22Rv1 (cell line): ENCODE measurements around the gene ZNF692.
"Not testable (repeated sequence)": the region's sequence is repeated elsewhere in the genome, so short reads cannot be mapped to it uniquely, and the experiment has no call there.

Source experiments
- H3K27ac ChIP-seq: fragments of 450-650 bp; 2 replicates; pipeline ENCODE4 v1.5.1; 2017
- ZFX ChIP-seq: fragments of 450-650 bp; IDR thresholded peaks from 2 replicates; pipeline ENCODE4 v1.6.1; 2017; ENCODE audit warnings: antibody characterized with exemption, borderline replicate concordance
- TF ChIP-seq, protein P1 (sequence below): fragments of 450-650 bp; IDR thresholded peaks from 2 replicates; pipeline ENCODE4 v1.5.1; 2017; ENCODE audit warnings: mild to moderate bottlenecking

The ZNF692 gene

DNA sequence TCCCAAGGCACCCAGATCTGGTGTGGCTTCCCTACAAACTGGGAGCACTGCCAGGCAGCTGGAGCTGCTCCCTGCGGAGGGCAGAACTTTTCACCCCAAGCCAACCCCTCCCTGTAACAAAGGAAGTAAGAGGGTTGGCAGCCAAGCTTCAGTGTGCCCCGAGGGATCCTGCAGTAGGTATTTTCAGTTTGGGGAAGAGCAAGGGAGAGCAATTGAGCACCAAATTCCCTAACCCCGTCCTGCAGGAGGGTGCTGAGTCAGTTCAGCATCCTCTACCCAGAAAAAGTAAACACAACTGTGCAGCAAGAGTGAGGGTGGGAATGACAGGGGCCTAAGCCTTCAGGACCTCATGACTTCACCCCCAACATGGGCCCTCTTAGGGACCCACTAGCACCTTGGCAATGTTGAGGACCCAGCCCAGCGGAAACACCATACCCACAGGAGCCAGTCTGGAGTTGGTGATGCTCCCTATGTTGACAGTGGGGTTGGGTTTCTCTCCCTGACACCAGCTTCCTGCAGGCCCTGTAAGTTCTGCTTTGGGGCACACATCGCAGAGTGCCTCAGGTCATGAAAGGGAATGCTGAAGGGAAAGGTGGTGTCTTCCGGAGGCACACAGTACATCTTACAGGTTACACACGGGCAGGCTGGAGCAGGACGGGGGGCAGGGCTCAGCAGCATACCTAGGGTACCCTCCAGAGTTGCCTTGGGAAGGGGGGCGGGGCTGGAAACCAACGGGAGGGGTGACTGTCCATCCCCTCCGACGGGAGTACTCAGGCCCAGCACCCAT lies 48.0 kb downstream of the ZNF692 start:
- TF ChIP-seq, protein P1, sequence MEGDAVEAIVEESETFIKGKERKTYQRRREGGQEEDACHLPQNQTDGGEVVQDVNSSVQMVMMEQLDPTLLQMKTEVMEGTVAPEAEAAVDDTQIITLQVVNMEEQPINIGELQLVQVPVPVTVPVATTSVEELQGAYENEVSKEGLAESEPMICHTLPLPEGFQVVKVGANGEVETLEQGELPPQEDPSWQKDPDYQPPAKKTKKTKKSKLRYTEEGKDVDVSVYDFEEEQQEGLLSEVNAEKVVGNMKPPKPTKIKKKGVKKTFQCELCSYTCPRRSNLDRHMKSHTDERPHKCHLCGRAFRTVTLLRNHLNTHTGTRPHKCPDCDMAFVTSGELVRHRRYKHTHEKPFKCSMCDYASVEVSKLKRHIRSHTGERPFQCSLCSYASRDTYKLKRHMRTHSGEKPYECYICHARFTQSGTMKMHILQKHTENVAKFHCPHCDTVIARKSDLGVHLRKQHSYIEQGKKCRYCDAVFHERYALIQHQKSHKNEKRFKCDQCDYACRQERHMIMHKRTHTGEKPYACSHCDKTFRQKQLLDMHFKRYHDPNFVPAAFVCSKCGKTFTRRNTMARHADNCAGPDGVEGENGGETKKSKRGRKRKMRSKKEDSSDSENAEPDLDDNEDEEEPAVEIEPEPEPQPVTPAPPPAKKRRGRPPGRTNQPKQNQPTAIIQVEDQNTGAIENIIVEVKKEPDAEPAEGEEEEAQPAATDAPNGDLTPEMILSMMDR: no peak
- TF ChIP-seq ZFX: no peak
- no peak overlapping the region for H3K27ac ChIP-seq

DNA sequence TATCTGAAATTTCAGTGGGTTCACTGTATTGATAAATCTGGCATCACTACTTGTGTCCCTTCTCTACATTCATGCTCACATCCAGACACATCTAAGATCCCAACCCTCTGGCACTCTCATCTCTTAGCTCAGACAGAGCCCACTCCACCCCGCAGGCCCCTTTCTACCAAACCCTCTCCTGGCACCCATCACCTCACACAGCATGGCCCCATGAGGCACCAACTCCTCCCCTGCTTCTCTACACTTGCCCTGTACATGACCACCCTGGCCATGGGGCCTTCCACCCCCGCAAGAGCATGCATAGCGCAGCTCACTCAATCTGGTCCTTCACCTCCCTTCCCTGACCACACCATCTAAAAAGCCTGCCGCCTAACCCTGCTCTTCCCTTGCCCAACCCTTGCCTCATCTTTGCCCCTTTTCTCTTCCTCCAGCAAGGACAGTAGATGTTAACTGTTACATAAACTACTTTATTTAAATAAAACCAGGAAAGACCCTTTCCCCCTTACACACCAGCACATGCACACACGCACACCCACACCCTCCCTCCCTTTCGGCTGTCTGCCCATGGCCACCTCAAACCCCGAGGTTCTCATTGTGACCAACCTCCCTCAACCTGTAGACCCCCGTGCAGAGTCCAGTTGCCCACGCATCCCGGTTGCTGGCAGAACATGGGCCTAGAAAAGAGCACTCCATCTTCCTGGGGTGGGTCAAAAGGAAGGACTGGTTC lies 48.7 kb downstream of the ZNF692 start:
- TF ChIP-seq ZFX: no peak
- TF ChIP-seq, protein P1: no peak
- no peak overlapping the region for H3K27ac ChIP-seq

DNA sequence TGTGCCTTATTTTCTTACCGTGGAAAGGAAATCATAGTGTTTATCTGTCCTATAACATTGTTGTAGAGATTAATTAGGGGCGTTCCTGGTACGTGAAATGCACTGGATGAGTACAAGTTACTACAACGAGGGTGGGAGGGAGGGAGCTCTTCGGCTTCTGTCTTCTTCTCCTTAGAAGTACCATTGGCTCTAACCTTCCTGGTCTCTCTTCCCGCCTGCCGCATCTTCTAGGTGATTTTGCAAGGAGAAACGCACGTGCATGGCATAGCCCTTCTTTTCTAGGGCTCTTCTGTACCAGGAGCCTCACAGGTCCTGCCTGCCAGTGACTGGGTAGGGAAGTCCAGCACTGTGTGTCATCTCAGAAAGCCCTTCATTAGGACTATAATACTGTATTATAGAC lies 50.0 kb downstream of the ZNF692 start:
- TF ChIP-seq, protein P1: no peak
- H3K27ac ChIP-seq: no peak overlapping the region

DNA sequence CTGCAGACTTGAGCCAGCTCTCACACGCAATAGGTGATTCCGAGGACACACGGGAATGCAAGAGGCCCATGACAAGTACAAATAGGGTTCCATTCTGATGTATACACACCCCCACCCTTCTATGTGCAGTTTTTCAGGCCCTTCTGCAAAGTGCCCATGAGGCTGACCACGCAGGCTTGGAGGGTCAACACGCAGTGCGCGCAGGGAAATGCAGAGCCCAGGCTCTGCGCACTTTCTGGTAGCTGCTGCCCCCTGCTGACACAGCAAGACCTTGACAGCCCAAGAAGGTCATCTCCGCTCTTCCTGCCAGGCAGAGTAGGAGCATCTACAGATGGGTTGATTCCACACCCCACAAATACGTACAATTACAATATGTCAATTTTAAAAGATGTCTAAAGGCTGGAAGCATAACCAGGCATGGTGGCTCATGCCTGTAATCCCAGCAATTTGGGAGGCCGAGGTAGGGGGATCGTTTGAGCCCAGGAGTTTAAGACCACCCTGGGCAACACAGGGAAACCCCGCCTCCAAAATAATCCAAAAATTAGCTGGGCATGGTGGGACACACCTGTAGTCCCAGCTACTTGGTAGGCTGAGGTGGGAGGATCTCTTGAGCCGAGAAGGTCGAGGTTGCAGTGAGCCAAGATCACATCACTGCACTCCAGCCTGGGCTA lies 51.7 kb downstream of the ZNF692 start:
- H3K27ac ChIP-seq: no peak overlapping the region

DNA sequence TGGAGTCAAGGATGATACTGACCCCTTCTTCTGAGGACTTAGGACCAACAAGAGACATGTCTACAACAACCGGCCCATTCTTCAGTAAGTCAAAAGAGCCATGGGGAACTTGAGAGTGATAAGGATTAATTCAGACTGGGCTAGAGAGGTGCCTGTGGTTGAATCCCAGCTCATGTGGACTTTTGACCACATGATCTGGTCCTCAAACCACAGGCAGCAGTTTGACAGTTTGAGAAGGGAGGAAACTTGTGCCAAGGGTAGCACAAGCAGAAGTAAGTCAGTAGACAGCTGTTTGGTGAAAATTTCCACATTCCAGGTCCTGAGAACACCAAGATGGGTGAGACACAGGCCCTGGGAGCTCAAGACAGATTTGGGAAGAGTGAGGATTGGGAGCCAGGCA lies 53.0 kb downstream of the ZNF692 start:
- TF ChIP-seq, protein P1: no peak
- no peak for TF ChIP-seq ZFX
- no peak overlapping the region for H3K27ac ChIP-seq

More for the DNA sequence above, 51.7 kb downstream of the ZNF692 start:
- no peak for TF ChIP-seq ZFX
- TF ChIP-seq, protein P1: peak; percentile 95

DNA sequence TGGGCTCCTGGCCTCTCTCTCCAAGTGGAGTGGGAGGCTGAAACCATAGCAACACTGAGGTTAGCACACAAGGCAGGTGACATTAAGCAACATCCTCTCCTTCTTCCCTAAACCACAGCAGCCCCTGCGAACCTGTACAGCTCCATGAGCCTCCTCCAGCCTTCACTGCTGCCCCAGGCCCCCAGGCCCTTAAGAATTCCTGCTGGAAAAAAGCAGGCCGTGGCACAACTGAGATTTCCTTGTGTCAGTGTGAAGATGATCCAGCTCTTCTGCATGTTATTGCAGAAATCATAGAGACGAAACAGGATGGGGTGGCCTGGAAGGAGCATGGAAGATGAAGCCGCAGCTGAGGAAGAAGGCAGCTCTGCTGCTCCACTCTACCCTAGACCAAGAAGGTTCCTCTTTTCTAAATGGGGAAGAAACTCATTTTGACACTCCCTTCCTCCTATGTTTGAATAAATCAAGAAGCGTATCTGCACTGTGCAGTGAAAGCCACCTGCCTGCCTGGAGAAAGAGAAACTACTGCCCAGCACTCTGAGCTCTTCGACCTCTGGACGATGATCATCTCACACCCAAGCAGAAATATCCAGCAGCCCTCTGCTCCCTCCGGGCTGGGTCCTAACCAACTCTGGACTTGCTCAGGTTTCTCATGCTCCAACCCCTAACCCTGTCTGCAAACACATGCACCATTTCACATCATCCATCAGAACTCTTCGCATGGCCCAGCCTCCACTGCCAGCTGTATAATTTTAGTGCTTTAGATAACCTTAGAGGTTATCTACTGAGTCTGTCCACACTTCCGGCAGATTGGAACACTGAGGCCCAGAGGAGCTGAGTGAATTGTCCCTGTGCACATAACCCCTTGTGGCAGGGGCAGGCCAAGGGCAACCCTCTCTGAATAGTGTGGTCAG lies 53.9 kb downstream of the ZNF692 start:
- H3K27ac ChIP-seq: no peak overlapping the region
- TF ChIP-seq ZFX: no peak
- TF ChIP-seq, protein P1: no peak

DNA sequence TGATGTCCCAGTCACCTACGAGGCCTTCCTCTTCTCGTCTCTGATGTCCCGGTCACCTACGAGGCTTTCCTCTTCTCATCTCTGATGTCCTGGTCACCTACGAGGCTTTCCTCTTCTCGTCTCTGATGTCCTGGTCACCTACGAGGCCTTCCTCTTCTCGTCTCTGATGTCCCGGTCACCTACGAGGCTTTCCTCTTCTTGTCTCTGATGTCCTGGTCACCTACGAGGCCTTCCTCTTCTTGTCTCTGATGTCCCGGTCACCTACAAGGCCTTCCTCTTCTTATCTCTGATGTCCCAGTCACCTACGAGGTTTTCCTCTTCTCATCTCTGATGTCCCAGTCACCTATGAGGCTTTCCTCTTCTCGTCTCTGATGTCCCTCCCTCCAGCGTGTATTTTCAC lies 55.4 kb downstream of the ZNF692 start:
- not testable (repeated sequence) for H3K27ac ChIP-seq
